ENCODE results near the gene MFSD1.

- TF ChIP-seq CTCF (IDR thresholded peaks at IDR 0.05; ENCODE audit: borderline replicate concordance, extremely low read depth, low read length, poor library complexity, severe bottlenecking) (no peak), EZH2 (IDR thresholded peaks at IDR 0.05; ENCODE audit: borderline replicate concordance, low read depth, low read length, severe bottlenecking) (no peak)
Measured at GRCh38 chr3:158766364-158766763, 35.5 kb upstream of the MFSD1 start.
